OCI-LY7 (cell line): ENCODE data around the gene SBF2.

Experiments
- EZH2phosphoT487 ChIP-seq: fragments of 200-600 bp; sonication (generic); IDR thresholded peaks from 2 replicates; pipeline ENCODE4 v1.6.1; 2018; ENCODE audit warnings: low read depth, borderline replicate concordance, mild to moderate bottlenecking, mixed run types, antibody characterized with exemption, low read length, moderate library complexity, mixed read lengths
- TF ChIP-seq, protein P1 (sequence below): fragments of 200-600 bp; sonication (generic); conservative IDR thresholded peaks from 2 replicates; pipeline ENCODE4 v1.5.1; 2014; ENCODE audit warnings: mild to moderate bottlenecking, antibody characterized with exemption, low read length, moderate library complexity, mixed read lengths

DNA sequence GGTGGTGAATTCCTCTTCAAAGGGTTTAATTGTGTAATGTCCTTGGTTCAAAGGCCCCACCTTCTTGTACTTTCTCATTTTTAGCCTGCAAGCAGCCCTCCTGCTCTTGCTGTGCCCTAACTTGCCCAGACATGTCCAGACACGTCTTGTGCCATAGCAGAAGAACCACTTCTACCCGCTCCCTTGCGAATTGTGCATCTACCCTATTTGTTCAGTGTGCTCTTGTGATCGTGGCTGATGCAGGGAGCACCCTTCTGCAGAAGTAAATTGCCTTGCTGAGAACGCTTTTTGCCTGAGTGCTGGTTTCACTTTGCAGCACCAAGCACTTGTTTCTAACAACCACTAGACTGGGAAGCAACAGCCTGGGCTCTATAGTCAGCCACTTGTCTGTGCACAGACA, 249.4 kb downstream of the SBF2 start:
- no peak for TF ChIP-seq EZH2phosphoT487
- TF ChIP-seq, protein P1, sequence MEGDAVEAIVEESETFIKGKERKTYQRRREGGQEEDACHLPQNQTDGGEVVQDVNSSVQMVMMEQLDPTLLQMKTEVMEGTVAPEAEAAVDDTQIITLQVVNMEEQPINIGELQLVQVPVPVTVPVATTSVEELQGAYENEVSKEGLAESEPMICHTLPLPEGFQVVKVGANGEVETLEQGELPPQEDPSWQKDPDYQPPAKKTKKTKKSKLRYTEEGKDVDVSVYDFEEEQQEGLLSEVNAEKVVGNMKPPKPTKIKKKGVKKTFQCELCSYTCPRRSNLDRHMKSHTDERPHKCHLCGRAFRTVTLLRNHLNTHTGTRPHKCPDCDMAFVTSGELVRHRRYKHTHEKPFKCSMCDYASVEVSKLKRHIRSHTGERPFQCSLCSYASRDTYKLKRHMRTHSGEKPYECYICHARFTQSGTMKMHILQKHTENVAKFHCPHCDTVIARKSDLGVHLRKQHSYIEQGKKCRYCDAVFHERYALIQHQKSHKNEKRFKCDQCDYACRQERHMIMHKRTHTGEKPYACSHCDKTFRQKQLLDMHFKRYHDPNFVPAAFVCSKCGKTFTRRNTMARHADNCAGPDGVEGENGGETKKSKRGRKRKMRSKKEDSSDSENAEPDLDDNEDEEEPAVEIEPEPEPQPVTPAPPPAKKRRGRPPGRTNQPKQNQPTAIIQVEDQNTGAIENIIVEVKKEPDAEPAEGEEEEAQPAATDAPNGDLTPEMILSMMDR, result no peak
